EH (cell line): ENCODE measurements around the gene SEPTIN1.
"Not testable (repeated sequence)": the region's sequence is repeated elsewhere in the genome, so short reads cannot be mapped to it uniquely, and the experiment has no call there.

Source experiments
- DNase-seq: peaks from one replicate; pipeline ENCODE4 v3.0.0-alpha.2; 2015; ENCODE audit warnings: low read depth

SEPTIN1 gene

DNA sequence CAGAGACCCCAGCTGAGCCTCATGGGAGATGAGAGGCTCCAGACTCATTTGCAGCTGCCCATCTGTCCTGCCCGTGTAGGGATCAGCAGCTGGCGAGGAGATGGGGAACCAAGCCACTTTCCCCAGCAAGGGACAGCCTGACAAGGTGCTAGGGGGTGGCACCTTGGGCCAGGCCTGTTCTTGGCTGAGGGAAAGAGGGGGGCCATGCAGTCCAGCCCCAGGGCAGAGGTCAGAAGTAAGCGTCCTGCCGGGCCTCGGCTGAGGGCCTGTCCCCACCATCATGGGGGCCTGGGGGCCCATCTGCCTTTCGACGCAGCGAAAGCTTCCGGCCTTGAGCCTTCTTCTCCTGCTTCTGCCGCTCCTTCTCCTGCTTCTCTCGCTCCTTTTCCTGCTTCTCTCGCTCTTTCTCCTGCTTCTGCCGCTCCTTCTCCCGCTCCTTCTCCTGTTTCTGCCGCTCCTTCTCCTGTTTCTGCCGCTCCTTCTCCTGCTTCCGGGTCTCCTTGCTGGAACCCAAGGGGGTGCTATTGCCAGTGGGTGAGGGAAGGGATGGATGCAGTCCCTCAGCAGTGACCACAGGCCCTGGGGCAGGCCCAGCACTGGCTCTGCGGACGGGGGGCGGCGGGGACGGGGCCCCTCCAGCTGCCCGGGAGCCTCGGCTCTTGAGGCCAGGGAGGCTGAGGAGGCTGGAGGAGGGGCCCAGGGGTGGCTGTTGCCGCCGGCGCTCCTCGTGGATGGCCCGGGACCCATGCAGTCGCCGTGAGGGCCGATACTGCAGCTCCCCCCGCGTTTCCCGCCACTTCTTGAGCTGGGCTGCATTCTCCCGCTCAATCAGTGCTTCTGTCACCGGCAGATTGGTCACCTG is 24.4 kb downstream of the SEPTIN1 start:
- DNase-seq = no peak

GRCh38 chr16:30357085-30357714 is 25.2 kb downstream of the SEPTIN1 start:
- no peak for DNase-seq

DNA sequence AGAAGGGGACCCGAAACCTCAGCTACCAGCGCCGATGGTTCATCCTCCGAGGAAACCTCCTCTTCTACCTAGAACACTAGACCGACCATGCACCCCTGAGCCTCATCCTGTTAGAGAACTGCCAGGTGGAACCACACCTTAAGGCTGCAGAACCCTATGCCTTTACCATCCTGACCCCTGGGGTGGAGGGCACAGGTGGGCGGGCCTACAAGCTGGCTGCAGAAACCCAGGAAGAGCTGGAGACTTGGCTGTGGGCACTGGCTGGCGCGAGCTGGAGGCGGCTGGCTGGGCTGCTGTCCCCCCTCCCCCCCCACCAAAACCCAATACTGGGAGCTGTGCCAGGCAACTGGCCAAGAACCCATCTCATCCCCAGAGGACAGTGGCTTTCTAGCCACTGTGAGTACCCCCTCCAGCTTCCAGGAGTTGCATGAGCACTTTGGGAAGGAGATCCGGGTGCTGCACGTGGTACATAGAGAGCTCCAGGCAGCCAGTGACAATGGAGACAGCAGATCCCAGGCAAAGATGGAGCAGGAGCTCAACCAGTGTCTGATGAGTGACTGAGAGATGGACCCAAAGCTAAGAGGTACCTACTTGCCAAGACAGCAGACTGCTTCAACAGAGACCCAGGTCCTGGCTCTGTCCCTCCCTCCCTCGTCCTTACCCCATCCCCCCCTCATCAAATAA is 25.8 kb downstream of the SEPTIN1 start:
- no peak for DNase-seq

DNA sequence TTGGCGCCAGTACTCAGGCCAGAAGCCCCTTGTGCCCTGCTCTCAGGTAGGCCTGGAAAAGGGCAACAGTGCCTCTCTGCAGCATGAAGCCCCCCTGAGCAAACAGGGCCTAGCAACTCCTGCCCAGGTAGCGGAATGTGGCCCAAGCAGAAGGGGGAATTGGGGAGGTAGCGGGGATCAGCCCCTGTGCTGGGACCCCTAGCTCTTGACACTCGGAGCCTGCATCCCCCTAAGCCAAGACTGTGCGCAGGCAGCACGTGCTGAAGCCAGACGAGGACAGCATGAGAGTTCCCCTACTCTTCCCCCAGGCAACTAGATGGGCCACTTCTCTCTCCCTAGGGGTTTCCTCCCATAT is 26.4 kb downstream of the SEPTIN1 start:
- DNase-seq = no peak

DNA sequence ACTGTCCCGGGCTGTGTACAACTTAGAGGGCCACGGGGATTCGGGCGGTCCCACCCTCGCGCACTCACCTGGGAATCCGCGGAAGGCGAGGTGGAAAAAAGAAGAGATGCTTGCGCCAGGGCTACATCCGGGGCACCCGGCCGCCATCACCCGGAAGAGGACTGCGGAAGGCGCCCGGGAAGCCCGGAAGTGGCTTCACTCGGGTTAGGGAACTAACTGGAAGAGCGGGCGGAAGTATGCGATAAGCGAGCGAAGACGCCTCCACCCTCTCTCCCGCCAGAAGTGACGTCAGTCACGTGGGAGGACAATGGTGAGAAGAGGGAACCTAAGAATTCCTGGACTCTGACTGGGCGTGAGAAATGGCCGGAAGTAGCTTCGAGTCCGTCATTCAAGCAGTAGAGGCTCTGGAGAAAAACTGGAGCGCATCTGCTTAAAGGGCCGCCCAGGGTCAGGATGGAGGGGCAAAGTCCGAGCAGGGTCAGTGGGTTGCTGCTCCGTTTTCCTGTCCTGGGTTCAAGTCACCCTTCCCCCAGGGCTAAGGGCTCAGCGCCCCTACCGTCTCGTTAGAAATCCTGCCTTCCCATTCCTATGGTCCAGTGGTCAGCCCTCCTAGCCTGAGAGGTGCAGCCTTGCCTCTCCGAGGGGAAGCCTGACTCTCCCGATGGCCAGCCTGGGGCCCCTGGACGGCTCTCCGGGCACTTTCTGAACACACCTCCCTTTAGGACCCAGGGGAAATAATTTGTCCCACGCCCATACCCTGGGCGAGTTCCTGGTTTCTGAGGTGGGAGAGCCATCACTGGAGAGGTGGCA is 27.0 kb downstream of the SEPTIN1 start, which contains the start of gene CD2BP2:
Gene CD2BP2 (minus strand): TSS at position 165 of the 810 bp plus-strand sequence. CDS start 627 bp downstream, outside the sequence.
- peak; percentile 100 for DNase-seq

GRCh38 chr16:30354423-30355143 is 27.8 kb downstream of the SEPTIN1 start:
- peak; percentile 25 for DNase-seq

GRCh38 chr16:30353438-30354129 is 28.8 kb downstream of the SEPTIN1 start:
- DNase-seq = no peak

DNA sequence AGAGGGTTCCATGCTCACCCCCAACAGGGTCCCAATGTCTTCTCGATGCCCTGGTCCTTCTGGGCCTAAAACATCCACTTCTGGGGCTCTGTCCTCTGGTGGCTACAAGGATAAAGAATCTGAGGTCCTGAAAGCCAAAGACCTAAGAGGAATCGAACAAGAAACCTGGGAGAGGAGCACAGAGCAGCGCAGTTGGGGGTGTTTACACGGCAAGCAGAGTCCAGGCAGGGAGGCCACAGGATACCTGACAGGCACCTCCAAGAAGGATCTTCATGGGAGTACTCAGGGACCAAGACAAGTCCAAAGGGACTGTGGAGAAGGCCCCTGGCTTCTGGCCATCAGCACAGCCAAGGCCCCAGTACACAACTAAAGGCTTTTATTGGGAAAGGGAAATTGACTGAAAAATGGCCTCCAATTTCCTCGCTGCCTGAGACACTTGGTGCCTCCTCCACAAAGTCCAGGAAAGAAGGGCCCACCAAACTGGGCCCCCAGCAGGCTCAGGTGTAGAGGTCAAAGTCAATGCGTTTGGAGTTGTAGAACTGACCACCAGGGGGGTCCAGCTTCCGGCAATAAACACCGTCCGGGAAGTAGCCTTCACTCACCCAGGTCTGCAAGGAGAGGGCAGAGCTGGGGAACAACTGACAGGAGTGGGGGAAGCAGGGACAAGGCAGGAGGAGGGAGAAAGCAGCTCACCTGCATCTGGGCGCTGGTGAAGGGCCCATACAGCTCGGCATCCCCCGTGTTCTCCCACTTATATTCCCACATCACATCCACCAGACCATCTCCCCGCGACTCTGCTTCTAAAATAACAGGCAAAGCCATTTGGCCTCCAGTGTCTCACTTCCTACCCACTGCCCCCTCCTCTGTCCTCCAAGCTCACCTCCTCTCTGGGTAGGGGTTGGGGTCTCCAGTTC is 29.6 kb downstream of the SEPTIN1 start:
- no peak for DNase-seq

DNA sequence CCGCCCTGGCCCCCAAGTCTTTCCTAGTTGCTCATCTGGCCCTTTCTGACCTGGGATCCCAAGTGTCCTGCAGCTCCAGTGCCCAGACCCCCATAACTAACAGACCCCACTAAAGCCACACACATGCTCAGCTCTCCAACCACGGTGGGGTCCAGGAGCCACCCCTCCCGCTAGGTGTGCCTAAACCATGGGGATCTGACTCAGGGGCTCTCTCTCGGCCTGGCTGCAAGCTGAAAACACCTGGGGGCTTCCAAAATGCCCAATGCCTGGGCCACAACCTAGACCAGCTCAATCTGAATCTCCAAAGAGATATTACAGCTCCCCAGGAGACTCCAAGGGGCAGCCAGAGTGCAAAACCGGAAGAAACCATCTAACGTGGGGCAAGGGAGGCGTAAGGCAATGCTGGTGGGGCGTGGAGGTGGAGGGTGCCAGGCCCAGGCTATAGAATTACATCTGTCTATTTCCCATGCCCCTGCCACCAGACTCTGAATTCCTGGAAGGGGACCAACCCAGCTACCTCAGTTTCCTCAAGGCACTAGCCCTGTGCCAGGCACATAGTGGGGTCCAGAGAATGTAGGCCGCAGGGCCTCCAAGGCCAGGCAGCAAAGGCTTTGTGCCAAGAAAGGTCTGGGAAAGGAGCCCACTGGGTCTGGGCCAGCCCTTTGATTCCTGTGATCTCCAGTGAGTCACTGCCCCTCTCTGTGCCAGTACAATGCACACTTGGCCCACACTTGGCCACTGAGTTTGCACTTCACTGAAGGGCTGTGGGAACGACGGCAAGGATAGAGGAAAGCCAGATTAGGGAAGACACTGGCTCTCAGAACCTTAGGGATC is 30.6 kb downstream of the SEPTIN1 start:
- DNase-seq = peak; percentile 86

GRCh38 chr16:30351001-30351441 is 31.3 kb downstream of the SEPTIN1 start:
- DNase-seq = no peak

DNA sequence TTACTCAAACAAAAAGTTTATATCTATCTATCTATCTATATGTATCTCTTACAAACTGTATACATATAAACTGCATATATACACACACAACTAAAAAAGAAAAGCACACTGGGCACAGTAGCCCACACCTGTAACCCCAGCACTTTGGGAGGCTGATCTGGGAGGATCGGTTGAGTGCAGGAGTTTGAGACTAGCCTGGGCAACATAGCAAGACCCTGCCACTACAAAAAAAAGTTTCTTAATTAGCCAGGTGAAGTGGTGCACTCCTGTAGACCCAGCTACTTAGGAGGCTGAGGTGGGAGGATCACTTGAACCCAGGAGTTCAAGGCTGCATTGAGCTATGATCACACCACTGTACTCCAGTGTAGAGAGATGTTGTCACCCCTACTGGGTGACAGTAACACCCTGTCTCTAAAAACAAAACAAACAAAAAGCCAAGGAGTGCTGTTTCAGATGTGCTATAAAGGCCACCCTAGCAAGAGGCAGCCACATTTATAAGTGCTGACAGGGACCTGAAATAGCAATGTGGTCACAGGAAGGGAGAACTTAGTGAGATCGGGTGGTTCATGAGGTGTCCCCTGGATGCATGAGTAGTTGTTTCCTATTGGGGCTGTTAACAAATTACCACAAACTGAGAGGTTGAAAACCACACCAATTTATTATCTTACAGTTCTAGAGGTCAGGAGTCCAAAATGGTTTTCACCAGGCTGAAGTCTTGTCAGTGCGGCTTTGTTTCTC is 32.1 kb downstream of the SEPTIN1 start:
- DNase-seq = no peak

DNA sequence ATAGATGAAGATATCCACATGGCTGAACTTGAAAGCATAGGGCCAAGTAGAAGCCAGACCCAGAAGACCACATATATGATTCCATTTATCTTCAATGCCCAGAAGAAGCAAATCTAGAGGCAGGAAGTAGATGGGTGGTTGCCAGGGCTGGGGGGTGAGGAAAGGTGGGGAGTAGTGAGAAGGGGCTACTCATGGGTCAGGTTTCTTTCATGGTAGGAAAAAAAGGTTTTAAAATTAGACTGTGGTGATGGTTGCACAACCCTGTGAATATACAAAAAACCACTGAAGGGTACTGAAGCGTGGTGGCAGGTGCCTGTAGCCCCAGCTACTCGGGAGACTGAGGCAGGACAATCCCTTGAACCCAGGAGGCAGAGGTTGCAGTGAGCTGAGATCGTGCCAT is 32.7 kb downstream of the SEPTIN1 start:
- no peak for DNase-seq

- DNase-seq = no peak
Measured at GRCh38 chr16:30348929-30349328, 33.4 kb downstream of the SEPTIN1 start.

- no peak for DNase-seq
Measured at GRCh38 chr16:30348113-30348512, 34.2 kb downstream of the SEPTIN1 start.

DNA sequence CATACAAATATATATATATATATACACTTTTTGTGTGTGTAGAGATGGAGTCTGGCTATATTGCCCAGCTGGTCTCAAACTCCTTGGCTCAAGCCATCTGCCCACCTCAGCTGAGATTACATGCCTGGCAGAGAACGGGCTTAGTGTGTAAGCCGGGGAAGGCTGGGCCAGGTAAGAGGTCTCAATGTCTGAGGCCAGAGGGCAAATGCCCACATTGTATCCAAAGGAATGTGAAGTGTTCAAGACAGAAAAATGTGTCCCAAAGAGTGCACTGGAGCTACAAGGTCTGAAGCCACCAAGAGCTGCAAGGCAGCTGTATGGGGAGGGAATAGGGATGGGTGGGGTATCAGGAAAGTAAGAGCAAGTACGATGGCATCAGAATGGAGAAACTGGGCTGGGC is 36.1 kb downstream of the SEPTIN1 start:
- DNase-seq = no peak

DNA sequence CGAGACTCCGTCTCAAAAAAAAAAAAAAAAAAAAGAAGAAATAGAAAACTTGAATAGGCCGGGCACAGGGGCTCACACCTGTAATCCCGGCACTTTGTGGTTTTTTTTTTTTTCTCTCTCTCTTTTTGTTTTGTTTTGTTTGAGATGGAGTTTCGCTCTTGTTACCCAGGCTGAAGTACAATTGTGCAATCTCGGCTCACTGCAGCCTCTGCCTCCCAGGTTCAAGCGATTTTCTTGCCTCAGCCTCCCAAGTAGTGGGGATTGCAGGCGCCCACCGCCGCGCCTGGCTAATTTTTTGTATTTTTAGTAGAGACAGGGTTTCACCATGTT is 38.9 kb downstream of the SEPTIN1 start:
- DNase-seq = not testable (repeated sequence)

- no peak for DNase-seq
Measured at GRCh38 chr16:30342751-30343490, 39.4 kb downstream of the SEPTIN1 start.
